Left lobe of liver (tissue), 2 donors: ENCODE results near the gene PRKCD. TPM values are rescaled to one million over a fixed set of nuclear protein-coding genes. Genes with fewer than 3 reads are reported as not detected.

Experiments used
- ATAC-seq: fragments of 200-7000 bp; cut with Tn5 transposase; one replicate; pipeline ENCODE4 v1.9.1; 2020; ENCODE audit warnings: mild to moderate bottlenecking, moderate library complexity
- DNase-seq: peaks from one replicate; pipeline ENCODE4 v3.0.0-alpha.2; 2020; ENCODE audit warnings: low spot score
- total RNA-seq: library from RNA; stranded (reverse); gene quantifications from one replicate; pipeline ENCODE4 v1.2.1, GENCODE V29; 2021
- donor health status: DM: no; HTN: no; CAD: no; lungs with moderate emphysema.
- donor health status: DM: no; HTN: yes; CAD: no.

Gene PRKCD
- total RNA-seq, 1 donor from 2014 or later, result 4.6 TPM

GRCh38 chr3:53154881-53155285 is 6.1 kb upstream of the PRKCD start:
- no peak for ATAC-seq

GRCh38 chr3:53155760-53156159 is 5.2 kb upstream of the PRKCD start:
- peak; percentile 68 for ATAC-seq
- peak; percentile 82 for DNase-seq

More at GRCh38 chr3:53154881-53155285, 6.1 kb upstream of the PRKCD start:
- DNase-seq, result no peak

GRCh38 chr3:53156368-53156834 is 4.6 kb upstream of the PRKCD start:
- no peak for ATAC-seq
- no peak for DNase-seq

- no peak for DNase-seq
These were observed 2.9 kb upstream of the PRKCD start for GRCh38 chr3:53157974-53158580.

GRCh38 chr3:53158765-53159155 is 2.2 kb upstream of the PRKCD start:
- ATAC-seq (no peak), DNase-seq (no peak)

More at GRCh38 chr3:53157974-53158580, 2.9 kb upstream of the PRKCD start:
- ATAC-seq, result no peak

GRCh38 chr3:53159156-53160060 is 1.6 kb upstream of the PRKCD start:
- ATAC-seq (peak; percentile 4), DNase-seq (peak; percentile 68)

GRCh38 chr3:53160061-53160659 is 849 bp upstream of the PRKCD start:
- ATAC-seq (no peak), DNase-seq (no peak)

GRCh38 chr3:53161450-53161819 is 426 bp downstream of the PRKCD start:
- ATAC-seq, result no peak

GRCh38 chr3:53161820-53162671 is 1.0 kb downstream of the PRKCD start:
- no peak for ATAC-seq
- no peak for DNase-seq

More at GRCh38 chr3:53161450-53161819, 426 bp downstream of the PRKCD start:
- DNase-seq, result no peak

- ATAC-seq (no peak), DNase-seq (no peak)
These were observed 1.8 kb downstream of the PRKCD start for GRCh38 chr3:53162672-53163443.

- DNase-seq, result no peak
- no peak for ATAC-seq
These were observed 2.7 kb downstream of the PRKCD start for GRCh38 chr3:53163444-53164387.

GRCh38 chr3:53164911-53165310 is 3.9 kb downstream of the PRKCD start:
- ATAC-seq (no peak), DNase-seq (no peak)

- DNase-seq, result no peak
- ATAC-seq, result no peak
These were observed 5.2 kb downstream of the PRKCD start for GRCh38 chr3:53166206-53166605.

- ATAC-seq (peak; percentile 52), DNase-seq (peak; percentile 57)
These were observed 5.8 kb downstream of the PRKCD start for GRCh38 chr3:53166781-53167291.

GRCh38 chr3:53167418-53168174 is 6.6 kb downstream of the PRKCD start:
- DNase-seq, result no peak
- no peak for ATAC-seq

- ATAC-seq (peak; percentile 10), DNase-seq (no peak)
These were observed 7.3 kb downstream of the PRKCD start for GRCh38 chr3:53168175-53168923.
